ENCODE results near the gene AUTS2. TPM values are rescaled to one million over a fixed set of nuclear protein-coding genes. Genes with fewer than 3 reads are reported as not detected.

Gene AUTS2
- total and polyA plus RNA-seq, 2 experiments from 2014 or later = 3.0 to 4.4 TPM

GRCh38 chr7:70018700-70019099 is 420.4 kb downstream of the AUTS2 start:
- Histone ChIP-seq H3K9me3 (ENCODE audit: low read depth) (no peaks in the 10 kb centered on the region), H3K27ac (no peak overlapping the region), H4K20me1 (ENCODE audit: insufficient read depth) (no peaks in the 10 kb centered on the region), H2AFZ (no peak overlapping the region), H3K4me1 (ENCODE audit: insufficient read depth) (no peaks in the 10 kb centered on the region), H3K9ac (no peak overlapping the region), H3K9me2 (ENCODE audit: insufficient read depth) (no peaks in the 10 kb centered on the region), H3F3A (ENCODE audit: insufficient read depth) (no peaks in the 10 kb centered on the region), H3K4me2 (ENCODE audit: unreplicated experiment) (no peak overlapping the region), H3K36me3 (ENCODE audit: low read depth) (no peaks in the 10 kb centered on the region), H3K4me3 (no peak overlapping the region), H3K27me3 (replicated peaks; ENCODE audit: insufficient read depth) (no peaks in the 10 kb centered on the region), H3K79me2 (ENCODE audit: insufficient read depth) (no peaks in the 10 kb centered on the region)
- TF ChIP-seq EZH2 (IDR thresholded peaks at IDR 0.05; ENCODE audit: insufficient read depth, poor library complexity, severe bottlenecking) = no peak
- no peak for TF ChIP-seq EZH2phosphoT487 (IDR thresholded peaks at IDR 0.05; ENCODE audit: insufficient read depth, low read depth)
- 25 to 31% methylated on average over 1 of the region's 1 CpG for WGBS, 2 experiments (ENCODE audit: low coverage in 1 of 2, low lambda C conversion rate in 2 of 2, missing lambda C conversion rate in 2 of 2)
- in situ Hi-C loops (cut with MboI) = no loop called here
- no peak for DNase-seq

GRCh38 chr7:70027867-70028266 is 429.6 kb downstream of the AUTS2 start:
- Histone ChIP-seq H3K4me1 (ENCODE audit: insufficient read depth) (no peaks in the 10 kb centered on the region), H3K4me2 (ENCODE audit: unreplicated experiment) (no peak overlapping the region), H3K27me3 (replicated peaks; ENCODE audit: insufficient read depth) (no peaks in the 10 kb centered on the region), H3K9ac (no peak overlapping the region), H3K79me2 (ENCODE audit: insufficient read depth) (no peaks in the 10 kb centered on the region), H2AFZ (no peak overlapping the region), H3K9me2 (ENCODE audit: insufficient read depth) (no peaks in the 10 kb centered on the region), H3K4me3 (no peak overlapping the region), H3F3A (ENCODE audit: insufficient read depth) (no peaks in the 10 kb centered on the region), H3K9me3 (ENCODE audit: low read depth) (no peaks in the 10 kb centered on the region), H4K20me1 (ENCODE audit: insufficient read depth) (no peaks in the 10 kb centered on the region), H3K27ac (no peak overlapping the region), H3K36me3 (ENCODE audit: low read depth) (no peaks in the 10 kb centered on the region)
- in situ Hi-C loops (cut with MboI) = no loop called here
- TF ChIP-seq EZH2phosphoT487 (IDR thresholded peaks at IDR 0.05; ENCODE audit: insufficient read depth, low read depth) = no peak
- no peak for TF ChIP-seq EZH2 (IDR thresholded peaks at IDR 0.05; ENCODE audit: insufficient read depth, poor library complexity, severe bottlenecking)
- no peak for DNase-seq
- WGBS, 2 experiments (ENCODE audit: low coverage in 1 of 2, low lambda C conversion rate in 2 of 2, missing lambda C conversion rate in 2 of 2) = 86 to 89% methylated on average over 4 of the region's 4 CpGs

GRCh38 chr7:70028620-70029019 is 430.3 kb downstream of the AUTS2 start:
- in situ Hi-C loops (cut with MboI) = no loop called here
- no peak overlapping the region for H2AFZ ChIP-seq
- no peaks in the 10 kb centered on the region for H3K4me1 ChIP-seq (ENCODE audit: insufficient read depth)
- H3K27me3 ChIP-seq (replicated peaks; ENCODE audit: insufficient read depth) = no peaks in the 10 kb centered on the region
- H4K20me1 ChIP-seq (ENCODE audit: insufficient read depth) = no peaks in the 10 kb centered on the region
- DNase-seq = no peak
- H3K4me2 ChIP-seq (ENCODE audit: unreplicated experiment) = no peak overlapping the region
- no peak for TF ChIP-seq EZH2 (IDR thresholded peaks at IDR 0.05; ENCODE audit: insufficient read depth, poor library complexity, severe bottlenecking)
- TF ChIP-seq EZH2phosphoT487 (IDR thresholded peaks at IDR 0.05; ENCODE audit: insufficient read depth, low read depth) = no peak
- H3K27ac ChIP-seq = no peak overlapping the region
- H3K9me3 ChIP-seq (ENCODE audit: low read depth) = no peaks in the 10 kb centered on the region
- H3K4me3 ChIP-seq = no peak overlapping the region
- H3K79me2 ChIP-seq (ENCODE audit: insufficient read depth) = no peaks in the 10 kb centered on the region
- H3K9me2 ChIP-seq (ENCODE audit: insufficient read depth) = no peaks in the 10 kb centered on the region
- H3F3A ChIP-seq (ENCODE audit: insufficient read depth) = no peaks in the 10 kb centered on the region
- 71 to 77% methylated on average over 2 of the region's 2 CpGs for WGBS, 2 experiments (ENCODE audit: low coverage in 1 of 2, low lambda C conversion rate in 2 of 2, missing lambda C conversion rate in 2 of 2)
- H3K9ac ChIP-seq = no peak overlapping the region
- H3K36me3 ChIP-seq (ENCODE audit: low read depth) = no peaks in the 10 kb centered on the region

- Histone ChIP-seq H2AFZ (no peak overlapping the region), H3K4me1 (ENCODE audit: insufficient read depth) (no peaks in the 10 kb centered on the region), H3K79me2 (ENCODE audit: insufficient read depth) (no peaks in the 10 kb centered on the region), H3K4me3 (no peak overlapping the region), H3K27ac (no peak overlapping the region), H4K20me1 (ENCODE audit: insufficient read depth) (no peaks in the 10 kb centered on the region), H3K9ac (no peak overlapping the region), H3K27me3 (replicated peaks; ENCODE audit: insufficient read depth) (no peaks in the 10 kb centered on the region), H3F3A (ENCODE audit: insufficient read depth) (no peaks in the 10 kb centered on the region), H3K9me2 (ENCODE audit: insufficient read depth) (no peaks in the 10 kb centered on the region), H3K9me3 (ENCODE audit: low read depth) (no peaks in the 10 kb centered on the region), H3K36me3 (ENCODE audit: low read depth) (no peaks in the 10 kb centered on the region), H3K4me2 (ENCODE audit: unreplicated experiment) (no peak overlapping the region)
- DNase-seq = no peak
- WGBS, 2 experiments (ENCODE audit: low coverage in 1 of 2, low lambda C conversion rate in 2 of 2, missing lambda C conversion rate in 2 of 2) = 64 to 65% methylated on average over 1 of the region's 1 CpG
- in situ Hi-C loops (cut with MboI) = no loop called here
- no peak for TF ChIP-seq EZH2phosphoT487 (IDR thresholded peaks at IDR 0.05; ENCODE audit: insufficient read depth, low read depth)
- no peak for TF ChIP-seq EZH2 (IDR thresholded peaks at IDR 0.05; ENCODE audit: insufficient read depth, poor library complexity, severe bottlenecking)
Measured at GRCh38 chr7:70029993-70030392, 431.7 kb downstream of the AUTS2 start.

- 77 to 88% methylated on average over 3 of the region's 3 CpGs for WGBS, 2 experiments (ENCODE audit: low coverage in 1 of 2, low lambda C conversion rate in 2 of 2, missing lambda C conversion rate in 2 of 2)
- H3K9me3 ChIP-seq (ENCODE audit: low read depth) = no peaks in the 10 kb centered on the region
- TF ChIP-seq EZH2phosphoT487 (IDR thresholded peaks at IDR 0.05; ENCODE audit: insufficient read depth, low read depth) (no peak), EZH2 (IDR thresholded peaks at IDR 0.05; ENCODE audit: insufficient read depth, poor library complexity, severe bottlenecking) (no peak)
- no peaks in the 10 kb centered on the region for H3K36me3 ChIP-seq (ENCODE audit: low read depth)
- no peak overlapping the region for H2AFZ ChIP-seq
- H4K20me1 ChIP-seq (ENCODE audit: insufficient read depth) = no peaks in the 10 kb centered on the region
- no peak overlapping the region for H3K4me2 ChIP-seq (ENCODE audit: unreplicated experiment)
- no peak overlapping the region for H3K4me3 ChIP-seq
- no peaks in the 10 kb centered on the region for H3K4me1 ChIP-seq (ENCODE audit: insufficient read depth)
- in situ Hi-C loops (cut with MboI) = no loop called here
- H3K27ac ChIP-seq = no peak overlapping the region
- H3K79me2 ChIP-seq (ENCODE audit: insufficient read depth) = no peaks in the 10 kb centered on the region
- no peaks in the 10 kb centered on the region for H3F3A ChIP-seq (ENCODE audit: insufficient read depth)
- no peak for DNase-seq
- H3K27me3 ChIP-seq (replicated peaks; ENCODE audit: insufficient read depth) = no peaks in the 10 kb centered on the region
- H3K9ac ChIP-seq = no peak overlapping the region
- no peaks in the 10 kb centered on the region for H3K9me2 ChIP-seq (ENCODE audit: insufficient read depth)
Measured at GRCh38 chr7:70030745-70031144, 432.5 kb downstream of the AUTS2 start.

Data from GM23248 (cell line).